Endothelial cell of umbilical vein (primary cell): ENCODE results near the gene C1QBP.

Source experiments
- CTCF ChIP-seq, 2 donors: IDR thresholded peaks; 1 replicate in 1 of 2; 2 replicates in 1 of 2; pipeline ENCODE4 v1.5.1; 2011; ENCODE audit warnings: low read length in 2 of 2, mild to moderate bottlenecking in 2 of 2, moderate library complexity in 2 of 2, control low read depth in 1 of 2, inconsistent platforms in 1 of 2, low read depth in 1 of 2; ENCODE audit not compliant: insufficient read depth in 1 of 2; ENCODE audit errors: extremely low read depth in 1 of 2
- MYC ChIP-seq: IDR thresholded peaks from one replicate; pipeline ENCODE4 v1.6.1; 2011; ENCODE audit warnings: mild to moderate bottlenecking, low read depth, low read length

GRCh38 chr17:5480962-5481361 lies 42.0 kb upstream of the C1QBP start:
- TF ChIP-seq MYC (no peak), CTCF (IDR thresholded peaks at IDR 0.05; ENCODE audit: extremely low read depth in 1 of 2, insufficient read depth in 1 of 2, low read depth in 1 of 2, low read length in 2 of 2) (no peak)
